Trophoblast cell (in vitro differentiated cells and primary cell): ENCODE results near the gene ING2.
A peak's percentile ranks its signal among the peaks of the same experiment; 100 is the strongest.

Experiments
- DNase-seq, 2 donors: peaks; one replicate each; pipeline ENCODE4 v3.0.0-alpha.2; 2016
- H2AFZ ChIP-seq: 2 replicates; pipeline ENCODE4 v1.6.1; 2013; ENCODE audit warnings: low read length, moderate library complexity, mild to moderate bottlenecking; ENCODE audit not compliant: insufficient read depth, poor library complexity
- H2AK5ac ChIP-seq: 2 replicates; pipeline ENCODE4 v1.6.1; 2013; ENCODE audit warnings: mild to moderate bottlenecking, low read length
- H2BK120ac ChIP-seq: 2 replicates; pipeline ENCODE4 v1.6.1; 2013; ENCODE audit warnings: low read length, mild to moderate bottlenecking, moderate library complexity; ENCODE audit not compliant: insufficient read depth, poor library complexity
- H2BK12ac ChIP-seq: 2 replicates; pipeline ENCODE4 v1.6.1; 2013; ENCODE audit warnings: mild to moderate bottlenecking, low read length, moderate library complexity
- H2BK5ac ChIP-seq: 2 replicates; pipeline ENCODE4 v1.6.1; 2013; ENCODE audit warnings: low read length, low read depth, moderate library complexity, mild to moderate bottlenecking; ENCODE audit not compliant: poor library complexity
- H3K14ac ChIP-seq: 2 replicates; pipeline ENCODE4 v1.6.1; 2013; ENCODE audit warnings: mild to moderate bottlenecking, low read length
- H3K18ac ChIP-seq: 2 replicates; pipeline ENCODE4 v1.6.1; 2013; ENCODE audit warnings: mild to moderate bottlenecking, low read length
- H3K23ac ChIP-seq: 2 replicates; pipeline ENCODE4 v1.6.1; 2013; ENCODE audit warnings: low read length
- H3K27ac ChIP-seq: 2 replicates; pipeline ENCODE4 v1.5.1; 2013; ENCODE audit warnings: low read depth, mild to moderate bottlenecking, inconsistent platforms, low read length, moderate library complexity
- H3K27me3 ChIP-seq: 2 replicates; pipeline ENCODE4 v1.6.1; 2013; ENCODE audit warnings: inconsistent platforms, mild to moderate bottlenecking, low read length, moderate library complexity; ENCODE audit not compliant: insufficient read depth
- H3K36me3 ChIP-seq, 2 experiments: 1 replicate in 1 of 2; 2 replicates in 1 of 2; pipeline ENCODE4 v1.6.1; 2013; ENCODE audit warnings: low read length in 2 of 2, mild to moderate bottlenecking in 2 of 2, moderate library complexity in 1 of 2; ENCODE audit not compliant: insufficient read depth in 2 of 2, control insufficient read depth in 1 of 2
- H3K4ac ChIP-seq: 2 replicates; pipeline ENCODE4 v1.6.1; 2013; ENCODE audit warnings: low read depth, mild to moderate bottlenecking, low read length, moderate library complexity
- H3K4me1 ChIP-seq, 2 experiments: 1 replicate in 1 of 2; 2 replicates in 1 of 2; pipeline ENCODE4 v1.6.1; 2013; ENCODE audit warnings: low read length in 2 of 2, mild to moderate bottlenecking in 2 of 2, moderate library complexity in 1 of 2; ENCODE audit not compliant: insufficient read depth in 2 of 2, control insufficient read depth in 1 of 2
- H3K4me2 ChIP-seq: 2 replicates; pipeline ENCODE4 v1.6.1; 2013; ENCODE audit warnings: inconsistent platforms, mild to moderate bottlenecking, low read length, moderate library complexity
- H3K4me3 ChIP-seq: 2 replicates; pipeline ENCODE4 v1.5.1; 2013; ENCODE audit warnings: mild to moderate bottlenecking, low read depth, low read length, inconsistent platforms
- H3K79me1 ChIP-seq: one replicate; pipeline ENCODE4 v1.6.1; 2013; ENCODE audit warnings: low read length
- H3K79me2 ChIP-seq: 2 replicates; pipeline ENCODE4 v1.6.1; 2013; ENCODE audit warnings: low read length, mild to moderate bottlenecking; ENCODE audit not compliant: control insufficient read depth, insufficient read depth, poor library complexity
- H3K9ac ChIP-seq: 2 replicates; pipeline ENCODE4 v1.6.1; 2013; ENCODE audit warnings: mild to moderate bottlenecking, low read length
- H3K9me3 ChIP-seq: 2 replicates; pipeline ENCODE4 v1.6.1; 2013; ENCODE audit warnings: low read depth, mild to moderate bottlenecking, control low read depth, inconsistent platforms, low read length; ENCODE audit not compliant: insufficient read depth
- H4K12ac ChIP-seq: 2 replicates; pipeline ENCODE4 v1.6.1; 2013; ENCODE audit warnings: low read depth, mild to moderate bottlenecking, low read length, moderate library complexity
- H4K8ac ChIP-seq: 2 replicates; pipeline ENCODE4 v1.6.1; 2013; ENCODE audit warnings: low read depth, mild to moderate bottlenecking, low read length, moderate library complexity
- H4K91ac ChIP-seq: one replicate; pipeline ENCODE4 v1.6.1; 2013; ENCODE audit warnings: low read depth, mild to moderate bottlenecking, low read length, moderate library complexity
- WGBS: extraction: QIAGEN DNeasy Blood & Tissue Kit; methylation state at CpG from one replicate; pipeline ENCODE4 v1.1.7; 2013; ENCODE audit warnings: missing lambda C conversion rate; ENCODE audit not compliant: insufficient read length, insufficient coverage; ENCODE audit errors: extremely low coverage; 5-methylcytosine and 5-hydroxymethylcytosine counted together

Gene ING2

DNA sequence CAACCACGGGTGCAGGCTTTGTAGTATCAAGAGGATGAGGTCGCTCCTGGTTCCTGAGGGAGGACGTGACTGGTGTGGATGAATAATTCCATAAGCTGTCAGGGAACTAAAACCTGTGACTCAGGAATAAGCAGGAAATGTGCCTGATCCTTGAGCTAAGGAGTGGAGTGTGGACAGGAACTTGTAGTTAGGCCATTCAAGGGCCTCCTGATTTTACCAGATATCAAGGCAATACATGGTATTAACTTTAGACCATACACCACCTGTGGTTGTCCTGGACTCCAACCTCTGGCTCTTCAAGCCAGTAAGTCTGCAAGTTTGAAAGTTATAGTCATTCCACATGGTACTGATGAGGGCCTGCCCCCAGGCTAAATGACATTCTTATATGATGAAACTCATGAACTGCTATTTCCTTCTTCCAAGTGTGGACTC is 12.1 kb upstream of the ING2 start:
- Histone ChIP-seq H3K27me3 (no peaks in the 10 kb centered on the region), H4K91ac (peak overlapping the region; percentile 37), H3K14ac (no peak overlapping the region), H2BK12ac (no peak overlapping the region), H3K23ac (no peak overlapping the region), H3K4me3 (no peak overlapping the region), H3K4me2 (no peak overlapping the region), H3K9me3 (no peaks in the 10 kb centered on the region), H2BK5ac (no peak overlapping the region), H3K79me2 (no peaks in the 10 kb centered on the region), H3K18ac (no peak overlapping the region), H3K4me1 (peaks cover 6 to 8% of the 10 kb centered on the region in 2 experiments), H2BK120ac (no peak overlapping the region), H4K8ac (peak overlapping the region; percentile 1), H3K27ac (peak overlapping the region; percentile 73), H2AFZ (no peak overlapping the region), H3K36me3 (no peaks in the 10 kb centered on the region), H4K12ac (no peak overlapping the region), H3K9ac (no peak overlapping the region), H3K4ac (no peak overlapping the region), H2AK5ac (no peak overlapping the region), H3K79me1 (peaks cover 2% of the 10 kb centered on the region)
- DNase-seq: peak; percentile 96 to 99
- WGBS: no CpG with 5 or more reads among the region's 3 CpGs

DNA sequence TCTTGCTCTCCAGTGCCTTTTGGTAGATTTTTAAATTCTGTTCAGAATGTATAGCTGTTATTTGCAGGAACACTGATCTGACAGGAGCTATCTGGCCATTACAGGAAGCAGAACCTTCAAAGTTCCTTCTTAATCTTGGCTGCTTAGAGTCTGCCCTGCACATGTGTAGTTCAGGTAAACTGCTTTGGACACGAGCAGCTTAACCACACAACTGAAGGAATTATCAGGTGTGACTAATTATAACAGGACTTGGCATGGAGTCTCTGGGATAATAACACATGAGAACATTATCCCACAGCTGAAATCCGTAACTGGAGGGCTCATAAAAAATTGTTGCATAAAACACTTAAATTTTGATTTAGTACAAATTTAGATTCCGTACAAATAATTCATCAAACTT is 11.6 kb upstream of the ING2 start:
- WGBS: no CpG with 5 or more reads among the region's 3 CpGs
- no peak overlapping the region for H2BK120ac ChIP-seq

DNA sequence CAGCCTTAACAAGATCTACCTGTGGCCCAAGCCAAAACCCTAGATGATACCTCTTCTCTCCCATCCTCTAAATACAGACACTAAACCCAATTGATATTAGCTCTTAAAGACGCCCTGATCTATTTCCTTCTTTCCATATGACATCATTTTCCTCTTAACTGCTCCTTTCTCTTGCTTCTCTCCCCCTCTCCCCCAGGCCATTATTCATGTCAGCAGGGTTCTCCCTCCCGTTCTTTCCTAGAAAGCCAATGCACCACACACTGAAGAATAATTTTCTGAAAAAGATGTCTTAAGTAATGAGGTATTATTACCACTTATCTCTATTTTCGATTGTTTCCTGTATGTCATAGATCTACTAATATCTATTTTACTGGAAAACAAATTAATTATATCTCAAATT is 9.7 kb upstream of the ING2 start:
- H3K79me1 ChIP-seq: peaks cover 2% of the 10 kb centered on the region
- no peak overlapping the region for H3K14ac ChIP-seq
- H3K27ac ChIP-seq: no peak overlapping the region
- no peak overlapping the region for H3K4ac ChIP-seq
- H3K4me1 ChIP-seq: peaks cover 6 to 8% of the 10 kb centered on the region in 2 experiments
- no CpG with 5 or more reads among the region's 3 CpGs for WGBS
- H2AFZ ChIP-seq: no peak overlapping the region
- no peak overlapping the region for H3K18ac ChIP-seq
- no peak overlapping the region for H3K4me3 ChIP-seq
- no peak overlapping the region for H3K4me2 ChIP-seq
- peaks cover 0 to 1% of the 10 kb centered on the region in 2 experiments for H3K36me3 ChIP-seq
- no peaks in the 10 kb centered on the region for H3K79me2 ChIP-seq
- no peak for DNase-seq
- H3K27me3 ChIP-seq: no peaks in the 10 kb centered on the region
- no peak overlapping the region for H4K12ac ChIP-seq
- H2BK120ac ChIP-seq: no peak overlapping the region
- H4K8ac ChIP-seq: no peak overlapping the region
- no peak overlapping the region for H3K9ac ChIP-seq
- no peak overlapping the region for H3K23ac ChIP-seq
- H4K91ac ChIP-seq: no peak overlapping the region
- no peak overlapping the region for H2AK5ac ChIP-seq
- H2BK5ac ChIP-seq: no peak overlapping the region
- no peak overlapping the region for H2BK12ac ChIP-seq
- no peaks in the 10 kb centered on the region for H3K9me3 ChIP-seq

More for the DNA sequence above, 11.6 kb upstream of the ING2 start:
- peak in 1 of 2 donors; percentile 31 for DNase-seq
- Histone ChIP-seq H2AK5ac (no peak overlapping the region), H4K8ac (no peak overlapping the region), H3K4ac (no peak overlapping the region), H3K27ac (peak overlapping the region; percentile 51), H3K14ac (no peak overlapping the region), H2BK12ac (no peak overlapping the region), H3K23ac (no peak overlapping the region), H3K4me2 (peak overlapping the region; percentile 32), H3K79me2 (no peaks in the 10 kb centered on the region), H3K4me3 (no peak overlapping the region), H3K4me1 (peaks cover 6 to 8% of the 10 kb centered on the region in 2 experiments), H4K91ac (no peak overlapping the region), H3K79me1 (peaks cover 2% of the 10 kb centered on the region), H3K27me3 (no peaks in the 10 kb centered on the region), H3K9ac (no peak overlapping the region), H3K18ac (no peak overlapping the region), H3K36me3 (no peaks in the 10 kb centered on the region), H3K9me3 (no peaks in the 10 kb centered on the region), H2BK5ac (no peak overlapping the region), H4K12ac (no peak overlapping the region), H2AFZ (no peak overlapping the region)

DNA sequence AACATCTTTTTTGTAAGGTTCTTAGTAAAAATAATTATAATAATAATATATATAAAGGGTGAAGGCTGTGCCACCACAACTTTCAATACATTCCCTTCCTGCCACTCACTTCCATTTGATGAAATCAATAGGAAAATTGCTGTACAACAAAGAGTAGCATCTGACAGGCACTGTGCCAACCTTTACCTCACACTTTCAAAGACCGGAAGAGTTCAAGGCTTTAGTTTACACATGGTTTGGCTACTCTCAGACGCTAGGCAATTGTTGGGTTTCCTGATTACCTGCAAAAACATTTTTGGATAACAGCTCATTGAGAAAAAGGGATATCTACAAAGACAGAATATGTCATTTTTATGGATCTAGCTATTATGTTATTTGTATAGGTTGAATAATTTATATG is 5.5 kb upstream of the ING2 start:
- no peak overlapping the region for H4K91ac ChIP-seq
- H3K9ac ChIP-seq: no peak overlapping the region
- no peak overlapping the region for H3K4me3 ChIP-seq
- DNase-seq: no peak
- no peak overlapping the region for H4K8ac ChIP-seq
- no peak overlapping the region for H3K4me2 ChIP-seq
- no peak overlapping the region for H2BK120ac ChIP-seq
- H3K36me3 ChIP-seq: peaks cover 0 to 1% of the 10 kb centered on the region in 2 experiments
- H3K79me1 ChIP-seq: peaks cover 7% of the 10 kb centered on the region
- H3K9me3 ChIP-seq: no peaks in the 10 kb centered on the region
- H3K79me2 ChIP-seq: peaks cover 2% of the 10 kb centered on the region
- H2BK5ac ChIP-seq: no peak overlapping the region
- no peaks in the 10 kb centered on the region for H3K4me1 ChIP-seq
- no peak overlapping the region for H2BK12ac ChIP-seq
- no peak overlapping the region for H2AFZ ChIP-seq
- no peak overlapping the region for H4K12ac ChIP-seq
- no peak overlapping the region for H2AK5ac ChIP-seq
- H3K14ac ChIP-seq: no peak overlapping the region
- no peak overlapping the region for H3K27ac ChIP-seq
- no peaks in the 10 kb centered on the region for H3K27me3 ChIP-seq
- H3K23ac ChIP-seq: no peak overlapping the region
- no peak overlapping the region for H3K18ac ChIP-seq
- H3K4ac ChIP-seq: no peak overlapping the region
- WGBS: no CpG with 5 or more reads among the region's 2 CpGs
